Measurements from ENCODE around the gene MS4A5. TPM values are rescaled to one million over a fixed set of nuclear protein-coding genes. Genes with fewer than 3 reads are reported as not detected.

MS4A5 gene
- total and polyA plus RNA-seq, 2 donors from 2014 or later, result not detected

- no peak for DNase-seq
- no peak for FAIRE-seq
- no peaks in the 10 kb centered on the region for H3K27me3 ChIP-seq (ENCODE audit: control insufficient read depth, insufficient read depth, low read length)
Measured at GRCh38 chr11:60454212-60454611, 24.8 kb downstream of the MS4A5 start.

GRCh38 chr11:60455531-60456042, 26.2 kb downstream of the MS4A5 start, which contains the start of gene MS4A1:
MS4A1 (plus strand) TSS chr11:60455847; CDS start chr11:60462375, 6,528 bp downstream.
- Histone ChIP-seq H3K27ac (ENCODE audit: low read depth in 2 of 2, low read length in 2 of 2) (no peak within 1 kb of the TSS), H3K4me3 (ENCODE audit: low read length in 3 of 3) (no peak within 1 kb of the TSS), H3K9ac (ENCODE audit: low read length in 3 of 3) (no peak within 1 kb of the TSS), H3K4me1 (ENCODE audit: control insufficient read depth in 2 of 3, insufficient read depth in 2 of 3, low read depth in 1 of 3, low read length in 3 of 3) (no peaks in the 10 kb centered on the region), H3K36me3 (ENCODE audit: control insufficient read depth in 2 of 3, insufficient read depth in 3 of 3, low read length in 3 of 3) (no peaks in the 10 kb centered on the region), H3K9me3 (ENCODE audit: control insufficient read depth in 2 of 3, insufficient read depth in 1 of 3, low read length in 3 of 3) (no peaks in the 10 kb centered on the region), H3K27me3 (ENCODE audit: control insufficient read depth, insufficient read depth, low read length) (no peaks in the 10 kb centered on the region)
- DNase-seq, result no peak
- no peak for FAIRE-seq
- no peak for TF ChIP-seq CTCF (IDR thresholded peaks at IDR 0.05; ENCODE audit: borderline replicate concordance, extremely low read depth, insufficient read depth)
- intact Hi-C loops (cut with DNase I), result no loop called here

More at GRCh38 chr11:60454212-60454611, 24.8 kb downstream of the MS4A5 start:
- H3K9me3 ChIP-seq (ENCODE audit: control insufficient read depth in 2 of 3, insufficient read depth in 1 of 3, low read length in 3 of 3), result no peaks in the 10 kb centered on the region
- no peaks in the 10 kb centered on the region for H3K4me1 ChIP-seq (ENCODE audit: control insufficient read depth in 2 of 3, insufficient read depth in 2 of 3, low read depth in 1 of 3, low read length in 3 of 3)
- H3K9ac ChIP-seq (ENCODE audit: low read length in 3 of 3), result no peak overlapping the region
- H3K4me3 ChIP-seq (ENCODE audit: low read length in 3 of 3), result no peak overlapping the region
- H3K27ac ChIP-seq (ENCODE audit: low read depth in 2 of 2, low read length in 2 of 2), result no peak overlapping the region
- H3K36me3 ChIP-seq (ENCODE audit: control insufficient read depth in 2 of 3, insufficient read depth in 3 of 3, low read length in 3 of 3), result no peaks in the 10 kb centered on the region
- intact Hi-C loops (cut with DNase I), result no loop called here
- no peak for TF ChIP-seq CTCF (IDR thresholded peaks at IDR 0.05; ENCODE audit: borderline replicate concordance, extremely low read depth, insufficient read depth)

- Histone ChIP-seq H3K9ac (ENCODE audit: low read length in 3 of 3) (no peak overlapping the region), H3K27ac (ENCODE audit: low read depth in 2 of 2, low read length in 2 of 2) (no peak overlapping the region), H3K4me1 (ENCODE audit: control insufficient read depth in 2 of 3, insufficient read depth in 2 of 3, low read depth in 1 of 3, low read length in 3 of 3) (no peaks in the 10 kb centered on the region), H3K36me3 (ENCODE audit: control insufficient read depth in 2 of 3, insufficient read depth in 3 of 3, low read length in 3 of 3) (no peaks in the 10 kb centered on the region), H3K27me3 (ENCODE audit: control insufficient read depth, insufficient read depth, low read length) (no peaks in the 10 kb centered on the region), H3K4me3 (ENCODE audit: low read length in 3 of 3) (no peak overlapping the region), H3K9me3 (ENCODE audit: control insufficient read depth in 2 of 3, insufficient read depth in 1 of 3, low read length in 3 of 3) (no peaks in the 10 kb centered on the region)
- intact Hi-C loops (cut with DNase I), result no loop called here
- TF ChIP-seq CTCF (IDR thresholded peaks at IDR 0.05; ENCODE audit: borderline replicate concordance, extremely low read depth, insufficient read depth), result no peak
- FAIRE-seq, result no peak
- DNase-seq, result no peak
Measured at GRCh38 chr11:60457576-60457975, 28.2 kb downstream of the MS4A5 start.

GRCh38 chr11:60459345-60459744, 30.0 kb downstream of the MS4A5 start:
- no peak overlapping the region for H3K27ac ChIP-seq (ENCODE audit: low read depth in 2 of 2, low read length in 2 of 2)
- H3K9ac ChIP-seq (ENCODE audit: low read length in 3 of 3), result no peak overlapping the region
- no peak overlapping the region for H3K4me3 ChIP-seq (ENCODE audit: low read length in 3 of 3)
- H3K27me3 ChIP-seq (ENCODE audit: control insufficient read depth, insufficient read depth, low read length), result no peaks in the 10 kb centered on the region
- FAIRE-seq, result no peak
- DNase-seq, result no peak
- intact Hi-C loops (cut with DNase I), result no loop called here
- TF ChIP-seq CTCF (IDR thresholded peaks at IDR 0.05; ENCODE audit: borderline replicate concordance, extremely low read depth, insufficient read depth), result no peak
- no peaks in the 10 kb centered on the region for H3K36me3 ChIP-seq (ENCODE audit: control insufficient read depth in 2 of 3, insufficient read depth in 3 of 3, low read length in 3 of 3)
- no peaks in the 10 kb centered on the region for H3K9me3 ChIP-seq (ENCODE audit: control insufficient read depth in 2 of 3, insufficient read depth in 1 of 3, low read length in 3 of 3)
- no peaks in the 10 kb centered on the region for H3K4me1 ChIP-seq (ENCODE audit: control insufficient read depth in 2 of 3, insufficient read depth in 2 of 3, low read depth in 1 of 3, low read length in 3 of 3)
